H9 (cell line): ENCODE measurements around the gene CCL26. TPM values are rescaled to one million over a fixed set of nuclear protein-coding genes. Genes with fewer than 3 reads are reported as not detected.

Source experiments
- DNase-seq: peaks from one replicate; pipeline ENCODE4 v3.0.0-alpha.2; 2017
- H2AFZ ChIP-seq: one replicate; pipeline ENCODE4 v1.6.1; 2013; ENCODE audit warnings: mild to moderate bottlenecking, low read length, control low read depth, moderate library complexity
- H2AK5ac ChIP-seq: 2 replicates; pipeline ENCODE4 v1.6.1; 2013; ENCODE audit warnings: low read length, control low read depth, mixed read lengths; ENCODE audit not compliant: insufficient read length
- H2BK120ac ChIP-seq: one replicate; pipeline ENCODE4 v1.6.1; 2013; ENCODE audit warnings: low read depth, mild to moderate bottlenecking, low read length, control low read depth, inconsistent platforms; ENCODE audit not compliant: poor library complexity, severe bottlenecking
- H2BK12ac ChIP-seq: 2 replicates; pipeline ENCODE4 v1.6.1; 2013; ENCODE audit warnings: low read length, control low read depth, mixed read lengths, low read depth; ENCODE audit not compliant: insufficient read length
- H2BK15ac ChIP-seq: 2 replicates; pipeline ENCODE4 v1.6.1; 2013; ENCODE audit warnings: low read depth, low read length, control low read depth
- H2BK20ac ChIP-seq: one replicate; pipeline ENCODE4 v1.6.1; 2013; ENCODE audit warnings: low read depth, mild to moderate bottlenecking, low read length, control low read depth, inconsistent platforms; ENCODE audit not compliant: poor library complexity, severe bottlenecking
- H2BK5ac ChIP-seq: 2 replicates; pipeline ENCODE4 v1.6.1; 2013; ENCODE audit warnings: low read length, control low read depth, mixed read lengths; ENCODE audit not compliant: insufficient read length
- H3K14ac ChIP-seq: 2 replicates; pipeline ENCODE4 v1.6.1; 2013; ENCODE audit warnings: low read length, control low read depth; ENCODE audit not compliant: insufficient read depth
- H3K18ac ChIP-seq: 2 replicates; pipeline ENCODE4 v1.6.1; 2013; ENCODE audit warnings: low read depth, mild to moderate bottlenecking, mixed read lengths, low read length, control low read depth; ENCODE audit not compliant: insufficient read length
- H3K23ac ChIP-seq: 2 replicates; pipeline ENCODE4 v1.6.1; 2013; ENCODE audit warnings: low read length, control low read depth, mixed read lengths, low read depth; ENCODE audit not compliant: insufficient read length
- H3K23me2 ChIP-seq: 2 replicates; pipeline ENCODE4 v1.6.1; 2013; ENCODE audit warnings: low read depth, mild to moderate bottlenecking, mixed read lengths, low read length, control low read depth; ENCODE audit not compliant: insufficient read length, poor library complexity, severe bottlenecking
- H3K27ac ChIP-seq: 2 replicates; pipeline ENCODE4 v1.5.1; 2013; ENCODE audit warnings: low read length, control low read depth, mixed read lengths, low read depth; ENCODE audit not compliant: insufficient read length
- H3K27me3 ChIP-seq: 2 replicates; pipeline ENCODE4 v1.6.1; 2013; ENCODE audit warnings: low read length, control low read depth, inconsistent platforms; ENCODE audit not compliant: insufficient read depth
- H3K4ac ChIP-seq: 2 replicates; pipeline ENCODE4 v1.6.1; 2013; ENCODE audit warnings: low read depth, mild to moderate bottlenecking, control low read depth, inconsistent platforms, low read length, moderate library complexity
- H3K4me1 ChIP-seq: 2 replicates; pipeline ENCODE4 v1.6.1; 2013; ENCODE audit warnings: low read length, control low read depth, inconsistent platforms; ENCODE audit not compliant: insufficient read depth
- H3K4me2 ChIP-seq: 2 replicates; pipeline ENCODE4 v1.6.1; 2013; ENCODE audit warnings: low read length, control low read depth, mixed read lengths; ENCODE audit not compliant: insufficient read length, insufficient read depth
- H3K56ac ChIP-seq: 2 replicates; pipeline ENCODE4 v1.6.1; 2013; ENCODE audit warnings: low read depth, mild to moderate bottlenecking, mixed read lengths, low read length, control low read depth; ENCODE audit not compliant: insufficient read length
- H3K79me1 ChIP-seq: 2 replicates; pipeline ENCODE4 v1.6.1; 2013; ENCODE audit warnings: low read depth, mild to moderate bottlenecking, moderate library complexity, low read length, control low read depth, inconsistent platforms; ENCODE audit not compliant: insufficient read depth, poor library complexity, severe bottlenecking
- H3K79me2 ChIP-seq: 2 replicates; pipeline ENCODE4 v1.6.1; 2013; ENCODE audit warnings: low read length, control low read depth, inconsistent platforms; ENCODE audit not compliant: insufficient read depth
- H3K9ac ChIP-seq: 2 replicates; pipeline ENCODE4 v1.6.1; 2013; ENCODE audit warnings: low read length, control low read depth, mixed read lengths; ENCODE audit not compliant: insufficient read length; ENCODE audit errors: extremely low read depth
- H3K9me3 ChIP-seq: one replicate; pipeline ENCODE4 v1.6.1; 2013; ENCODE audit warnings: low read depth, low read length, inconsistent platforms; ENCODE audit not compliant: control insufficient read depth
- H3T11ph ChIP-seq: one replicate; pipeline ENCODE4 v1.6.1; 2013; ENCODE audit warnings: mild to moderate bottlenecking, low read length, control low read depth, inconsistent platforms
- H4K20me1 ChIP-seq: one replicate; pipeline ENCODE4 v1.6.1; 2013; ENCODE audit not compliant: control insufficient read depth, insufficient read length, insufficient read depth
- H4K5ac ChIP-seq: 2 replicates; pipeline ENCODE4 v1.6.1; 2013; ENCODE audit warnings: low read depth, mild to moderate bottlenecking, mixed read lengths, low read length, control low read depth; ENCODE audit not compliant: insufficient read length
- H4K8ac ChIP-seq: replicated peaks from 2 replicates; pipeline ENCODE4 v1.6.1; 2013; ENCODE audit warnings: low read length, control low read depth, mixed read lengths, low read depth; ENCODE audit not compliant: insufficient read length
- H4K91ac ChIP-seq: 2 replicates; pipeline ENCODE4 v1.6.1; 2013; ENCODE audit warnings: low read depth, mild to moderate bottlenecking, moderate library complexity, mixed read lengths, low read length, control low read depth; ENCODE audit not compliant: insufficient read length
- H3K27ac Mint-ChIP-seq, 3 experiments: 2 replicates in 2 of 3; 3 replicates in 1 of 3; pipeline ENCODE4 v1.8.0; 2020 to 2021; ENCODE audit warnings: mixed read lengths in 3 of 3, mild to moderate bottlenecking in 1 of 3, moderate library complexity in 1 of 3
- H3K27me3 Mint-ChIP-seq: 2 replicates; pipeline ENCODE4 v1.8.0; 2021; ENCODE audit warnings: low read depth, mild to moderate bottlenecking, moderate library complexity, mixed read lengths
- H3K36me3 Mint-ChIP-seq, 3 experiments: 2 replicates in 2 of 3; 3 replicates in 1 of 3; pipeline ENCODE4 v1.8.0; 2020 to 2021; ENCODE audit warnings: low read depth in 3 of 3, mixed read lengths in 3 of 3; ENCODE audit not compliant: insufficient read depth in 1 of 3
- H3K4me1 Mint-ChIP-seq, 2 experiments: 2 replicates each; pipeline ENCODE4 v1.8.0; 2020; ENCODE audit warnings: mixed read lengths in 2 of 2
- H3K4me3 Mint-ChIP-seq, 2 experiments: 2 replicates in 1 of 2; 3 replicates in 1 of 2; pipeline ENCODE4 v1.8.0; 2020 to 2021; ENCODE audit warnings: mild to moderate bottlenecking in 2 of 2, mixed read lengths in 2 of 2, moderate library complexity in 1 of 2
- H3K9me3 Mint-ChIP-seq, 2 experiments: 2 replicates in 1 of 2; 3 replicates in 1 of 2; pipeline ENCODE4 v1.8.0; 2020; ENCODE audit warnings: mild to moderate bottlenecking in 2 of 2, mixed read lengths in 2 of 2, moderate library complexity in 1 of 2
- CTCF ChIP-seq: fragments of 200-600 bp; sonication (generic); conservative IDR thresholded peaks from 3 replicates; pipeline ENCODE4 v1.8.0; 2021; ENCODE audit warnings: antibody characterized with exemption, mild to moderate bottlenecking
- WGBS: extraction: QIAGEN DNeasy Blood & Tissue Kit; methylation state at CpG from one replicate; pipeline ENCODE4 v1.1.7; 2013; ENCODE audit warnings: missing lambda C conversion rate, low lambda C conversion rate, mixed read lengths; ENCODE audit not compliant: insufficient read length; ENCODE audit errors: extremely low coverage; 5-methylcytosine and 5-hydroxymethylcytosine counted together
- total RNA-seq: library from RNA; stranded (reverse); gene quantifications from 2 replicates; pipeline ENCODE4 v1.2.1, GENCODE V29; 2021

The CCL26 gene
- total RNA-seq, 1 experiment from 2014 or later, result 9.3 TPM

DNA sequence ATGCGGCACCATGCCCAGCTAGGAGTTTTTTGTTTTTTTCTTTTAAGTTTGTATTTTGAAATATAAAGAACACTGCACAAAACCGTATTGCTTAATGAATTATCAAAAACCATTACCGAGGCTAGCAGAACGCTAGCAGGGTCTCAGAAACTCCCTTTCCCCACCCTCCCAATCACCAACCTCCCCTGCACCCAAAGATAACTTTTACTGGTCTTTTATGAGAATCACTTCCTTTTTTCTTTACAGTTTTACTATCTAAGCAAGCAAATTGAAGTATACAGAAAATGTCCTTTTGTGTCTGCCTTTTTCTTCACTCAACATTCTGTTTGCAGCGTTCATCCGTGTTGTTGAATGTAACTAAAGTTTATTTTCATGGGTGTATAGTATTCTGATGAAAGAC lies 46.7 kb downstream of the CCL26 start:
- no peak for TF ChIP-seq CTCF
- H3K18ac ChIP-seq, result no peak overlapping the region
- no peaks in the 10 kb centered on the region for H3K9me3 Mint-ChIP-seq
- no peak overlapping the region for H2AK5ac ChIP-seq
- H3K27me3 ChIP-seq, result no peaks in the 10 kb centered on the region
- H3K4me3 Mint-ChIP-seq, result no peak overlapping the region
- H2BK20ac ChIP-seq, result no peak overlapping the region
- no peak overlapping the region for H2AFZ ChIP-seq
- peaks cover 13% of the 10 kb centered on the region; the same call in 1 of the 2 replicates for H3K4me1 ChIP-seq
- H3K23me2 ChIP-seq, result no peaks in the 10 kb centered on the region
- H3K27ac Mint-ChIP-seq, result no peak overlapping the region
- H3K56ac ChIP-seq, result no peak overlapping the region
- H3K27me3 Mint-ChIP-seq, result no peaks in the 10 kb centered on the region; the same call in 1 of the 2 replicates
- H3K79me1 ChIP-seq, result no peaks in the 10 kb centered on the region
- no peak overlapping the region for H3K14ac ChIP-seq
- no CpG with 5 or more reads among the region's 6 CpGs for WGBS
- no peaks in the 10 kb centered on the region for H3K79me2 ChIP-seq
- H2BK15ac ChIP-seq, result no peak overlapping the region
- H3K9ac ChIP-seq, result no peak overlapping the region
- H2BK5ac ChIP-seq, result no peak overlapping the region
- H4K8ac ChIP-seq, result no peak overlapping the region
- no peak overlapping the region for H3T11ph ChIP-seq
- H3K4me1 Mint-ChIP-seq, result peaks cover 14 to 17% of the 10 kb centered on the region in 2 experiments
- H3K23ac ChIP-seq, result no peak overlapping the region
- H2BK12ac ChIP-seq, result no peak overlapping the region
- no peak overlapping the region for H2BK120ac ChIP-seq
- H3K9me3 ChIP-seq, result no peaks in the 10 kb centered on the region
- no peak overlapping the region for H3K4ac ChIP-seq
- H3K4me2 ChIP-seq, result no peak overlapping the region
- H4K5ac ChIP-seq, result no peak overlapping the region
- H4K91ac ChIP-seq, result no peak overlapping the region
- no peaks in the 10 kb centered on the region for H4K20me1 ChIP-seq
- no peaks in the 10 kb centered on the region for H3K36me3 Mint-ChIP-seq
- no peak overlapping the region for H3K27ac ChIP-seq
- no peak for DNase-seq
